ENCODE results near the gene PAK1. TPM values are rescaled to one million over a fixed set of nuclear protein-coding genes. Genes with fewer than 3 reads are reported as not detected.

Gene PAK1
- total RNA-seq, 1 experiment from 2014 or later: 60.1 TPM

DNA sequence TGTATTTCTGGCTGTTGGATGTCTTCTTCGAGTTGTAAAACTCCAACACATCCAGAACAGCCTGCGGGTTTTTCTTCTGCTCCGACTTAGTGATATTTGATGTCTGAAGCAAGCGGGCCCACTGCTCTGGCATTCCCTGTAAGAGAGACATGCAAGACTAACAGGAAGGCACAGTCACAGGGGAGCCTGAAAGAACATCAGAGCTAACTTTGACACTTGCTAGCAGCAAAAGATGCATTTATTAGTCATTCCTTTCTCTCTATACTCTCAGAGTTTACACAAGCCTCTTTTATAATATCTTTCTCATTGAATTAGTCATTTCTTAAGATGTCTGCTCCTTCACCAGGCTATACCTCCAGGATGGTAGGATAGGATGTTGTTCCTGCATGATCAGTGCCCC is 94.6 kb downstream of the PAK1 start:
- H3K4me1 ChIP-seq (ENCODE audit: low read length): no peaks in the 10 kb centered on the region
- no peaks in the 10 kb centered on the region for H3K9me2 ChIP-seq (replicated peaks; ENCODE audit: insufficient read depth, low read length)
- H3K9me3 ChIP-seq (ENCODE audit: low read length): no peaks in the 10 kb centered on the region
- no peak overlapping the region for H2AFZ ChIP-seq (ENCODE audit: low read length)
- H4K20me1 ChIP-seq (ENCODE audit: insufficient read depth, low read depth, low read length): no peaks in the 10 kb centered on the region
- DNase-seq: no peak
- no peak overlapping the region for H3K9ac ChIP-seq (ENCODE audit: low read length)
- no peaks in the 10 kb centered on the region for H3K79me2 ChIP-seq (ENCODE audit: low read length)
- no peaks in the 10 kb centered on the region for H3K36me3 ChIP-seq (ENCODE audit: insufficient read depth, low read length)
- no peak overlapping the region for H3K4me2 ChIP-seq (ENCODE audit: low read depth, low read length, poor library complexity, severe bottlenecking)
- H3K27me3 ChIP-seq (ENCODE audit: low read length): no peaks in the 10 kb centered on the region
- no peak overlapping the region for H3K4me3 ChIP-seq (ENCODE audit: low read length)
- no peak overlapping the region for H3K27ac ChIP-seq (ENCODE audit: low read length)

DNA sequence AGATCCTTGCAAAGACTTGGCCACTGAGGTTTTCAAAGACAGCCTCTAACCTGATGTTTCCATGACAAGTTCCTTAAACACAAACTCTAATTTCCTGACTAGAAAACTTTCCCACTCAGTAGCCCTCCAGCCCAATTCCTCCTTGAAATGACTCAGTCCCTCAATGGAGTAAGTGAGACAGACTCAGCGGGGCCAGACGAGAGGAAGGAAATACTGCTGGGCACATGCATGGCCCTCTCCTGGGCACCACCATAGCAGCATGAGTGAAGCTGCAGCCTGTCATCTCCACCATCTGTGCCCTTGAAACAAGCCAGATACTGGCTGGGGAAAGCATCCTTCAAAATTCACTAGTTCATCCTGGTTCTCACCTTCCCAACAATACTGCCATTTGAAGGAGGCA is 96.2 kb downstream of the PAK1 start:
- Histone ChIP-seq H3K9ac (ENCODE audit: low read length) (no peak overlapping the region), H3K27me3 (ENCODE audit: low read length) (no peaks in the 10 kb centered on the region), H3K9me2 (replicated peaks; ENCODE audit: insufficient read depth, low read length) (no peaks in the 10 kb centered on the region), H3K4me1 (ENCODE audit: low read length) (no peaks in the 10 kb centered on the region), H3K79me2 (ENCODE audit: low read length) (no peaks in the 10 kb centered on the region), H2AFZ (ENCODE audit: low read length) (no peak overlapping the region), H3K4me3 (ENCODE audit: low read length) (no peak overlapping the region), H3K4me2 (ENCODE audit: low read depth, low read length, poor library complexity, severe bottlenecking) (no peak overlapping the region), H3K9me3 (ENCODE audit: low read length) (no peaks in the 10 kb centered on the region), H3K36me3 (ENCODE audit: insufficient read depth, low read length) (no peaks in the 10 kb centered on the region), H4K20me1 (ENCODE audit: insufficient read depth, low read depth, low read length) (no peaks in the 10 kb centered on the region), H3K27ac (ENCODE audit: low read length) (no peak overlapping the region)
- DNase-seq: no peak

DNA sequence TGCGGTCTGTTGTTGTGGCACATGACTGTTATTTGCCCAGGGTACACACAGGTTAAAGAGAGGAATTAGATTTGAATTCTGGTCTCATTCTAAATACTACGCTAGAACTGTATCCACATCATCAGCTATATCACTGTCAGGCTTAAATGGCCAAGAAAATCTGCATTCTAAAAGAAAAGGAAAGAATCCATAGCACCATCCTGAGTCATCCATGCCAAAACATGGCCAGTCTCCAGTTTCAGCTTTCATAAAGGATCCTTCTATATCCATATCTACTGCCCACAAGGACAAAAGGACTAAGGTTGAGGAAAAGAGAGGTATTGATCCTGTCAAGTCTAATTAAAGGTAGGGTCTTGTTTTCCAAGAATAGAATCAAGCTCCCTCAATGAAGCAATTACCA is 98.8 kb downstream of the PAK1 start:
- H3K9me3 ChIP-seq (ENCODE audit: low read length): no peaks in the 10 kb centered on the region
- no peaks in the 10 kb centered on the region for H3K36me3 ChIP-seq (ENCODE audit: insufficient read depth, low read length)
- H2AFZ ChIP-seq (ENCODE audit: low read length): no peak overlapping the region
- no peak overlapping the region for H3K9ac ChIP-seq (ENCODE audit: low read length)
- DNase-seq: no peak
- H3K27me3 ChIP-seq (ENCODE audit: low read length): no peaks in the 10 kb centered on the region
- no peaks in the 10 kb centered on the region for H4K20me1 ChIP-seq (ENCODE audit: insufficient read depth, low read depth, low read length)
- H3K4me2 ChIP-seq (ENCODE audit: low read depth, low read length, poor library complexity, severe bottlenecking): no peak overlapping the region
- H3K9me2 ChIP-seq (replicated peaks; ENCODE audit: insufficient read depth, low read length): no peaks in the 10 kb centered on the region
- no peak overlapping the region for H3K4me3 ChIP-seq (ENCODE audit: low read length)
- no peaks in the 10 kb centered on the region for H3K4me1 ChIP-seq (ENCODE audit: low read length)
- no peaks in the 10 kb centered on the region for H3K79me2 ChIP-seq (ENCODE audit: low read length)
- no peak overlapping the region for H3K27ac ChIP-seq (ENCODE audit: low read length)

DNA sequence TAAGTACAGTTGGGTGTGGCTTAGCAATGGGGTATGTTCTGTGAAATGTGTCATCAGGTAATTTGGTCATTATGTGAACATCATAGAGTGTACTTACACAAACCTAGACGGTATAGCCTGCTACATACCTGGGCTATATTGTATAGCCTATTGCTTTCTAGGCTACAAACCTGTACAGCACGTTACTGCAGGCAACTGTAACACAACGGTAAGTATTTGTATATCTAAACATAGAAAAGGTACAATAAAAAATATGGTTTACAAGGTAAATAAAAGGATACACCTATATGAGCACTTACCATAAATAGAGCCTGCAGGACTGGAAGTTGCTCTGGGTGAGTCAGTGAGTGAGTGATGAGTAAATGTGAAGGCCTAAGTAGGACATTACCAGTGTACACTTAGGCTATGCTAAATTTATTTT is 99.3 kb downstream of the PAK1 start:
- H3K9me2 ChIP-seq (replicated peaks; ENCODE audit: insufficient read depth, low read length): no peaks in the 10 kb centered on the region
- H2AFZ ChIP-seq (ENCODE audit: low read length): no peak overlapping the region
- H3K9ac ChIP-seq (ENCODE audit: low read length): no peak overlapping the region
- no peaks in the 10 kb centered on the region for H3K9me3 ChIP-seq (ENCODE audit: low read length)
- no peaks in the 10 kb centered on the region for H3K27me3 ChIP-seq (ENCODE audit: low read length)
- H3K79me2 ChIP-seq (ENCODE audit: low read length): no peaks in the 10 kb centered on the region
- no peak overlapping the region for H3K4me2 ChIP-seq (ENCODE audit: low read depth, low read length, poor library complexity, severe bottlenecking)
- H3K27ac ChIP-seq (ENCODE audit: low read length): no peak overlapping the region
- no peaks in the 10 kb centered on the region for H3K36me3 ChIP-seq (ENCODE audit: insufficient read depth, low read length)
- no peak overlapping the region for H3K4me3 ChIP-seq (ENCODE audit: low read length)
- DNase-seq: no peak
- no peaks in the 10 kb centered on the region for H4K20me1 ChIP-seq (ENCODE audit: insufficient read depth, low read depth, low read length)
- no peaks in the 10 kb centered on the region for H3K4me1 ChIP-seq (ENCODE audit: low read length)

DNA sequence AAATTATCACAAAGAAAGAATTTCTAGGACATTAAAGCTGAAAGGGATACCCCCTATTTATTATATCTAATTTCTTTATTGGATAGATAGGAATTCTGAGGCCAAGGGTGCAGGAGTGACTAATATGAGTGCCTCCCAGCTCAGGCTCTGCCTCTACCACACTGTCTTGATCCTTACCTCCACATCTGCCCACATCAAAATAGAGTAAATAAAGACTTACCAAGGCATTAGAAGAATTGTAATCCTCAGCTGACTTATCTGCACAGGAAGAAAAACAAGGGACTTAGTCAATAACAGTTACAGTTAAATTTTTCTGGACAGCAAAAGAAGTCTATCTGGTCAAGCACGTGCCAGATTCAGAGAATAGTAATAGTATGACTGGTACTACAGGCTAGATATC is 99.8 kb downstream of the PAK1 start:
- Histone ChIP-seq H3K36me3 (ENCODE audit: insufficient read depth, low read length) (no peaks in the 10 kb centered on the region), H3K27ac (ENCODE audit: low read length) (no peak overlapping the region), H3K9ac (ENCODE audit: low read length) (no peak overlapping the region), H3K4me3 (ENCODE audit: low read length) (no peak overlapping the region), H3K4me1 (ENCODE audit: low read length) (no peaks in the 10 kb centered on the region), H3K27me3 (ENCODE audit: low read length) (no peaks in the 10 kb centered on the region), H3K9me3 (ENCODE audit: low read length) (no peaks in the 10 kb centered on the region), H3K9me2 (replicated peaks; ENCODE audit: insufficient read depth, low read length) (no peaks in the 10 kb centered on the region), H2AFZ (ENCODE audit: low read length) (no peak overlapping the region), H3K4me2 (ENCODE audit: low read depth, low read length, poor library complexity, severe bottlenecking) (no peak overlapping the region), H3K79me2 (ENCODE audit: low read length) (no peaks in the 10 kb centered on the region), H4K20me1 (ENCODE audit: insufficient read depth, low read depth, low read length) (no peaks in the 10 kb centered on the region)
- DNase-seq: no peak

DNA sequence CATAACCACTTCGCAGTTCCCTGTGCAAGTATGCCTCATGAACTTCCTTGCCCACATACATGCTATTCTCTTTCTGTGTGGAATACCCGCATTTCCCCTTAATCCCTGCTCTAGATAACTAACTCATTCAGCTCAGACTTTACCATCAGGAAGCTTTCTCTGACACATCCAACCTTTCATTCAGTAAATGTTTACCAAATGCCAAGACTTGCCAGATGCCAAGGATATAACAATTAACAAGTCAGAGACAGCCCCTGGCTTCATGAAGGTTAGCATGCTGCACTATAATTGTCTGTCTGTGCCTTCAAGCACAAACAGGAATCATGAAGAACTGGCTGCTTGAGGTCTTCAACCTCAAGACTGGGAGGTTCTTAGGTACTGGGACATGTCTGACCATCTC is 101.2 kb downstream of the PAK1 start:
- no peak overlapping the region for H2AFZ ChIP-seq (ENCODE audit: low read length)
- H3K9ac ChIP-seq (ENCODE audit: low read length): no peak overlapping the region
- no peak overlapping the region for H3K4me3 ChIP-seq (ENCODE audit: low read length)
- no peak overlapping the region for H3K27ac ChIP-seq (ENCODE audit: low read length)
- H3K27me3 ChIP-seq (ENCODE audit: low read length): no peaks in the 10 kb centered on the region
- H3K9me2 ChIP-seq (replicated peaks; ENCODE audit: insufficient read depth, low read length): no peaks in the 10 kb centered on the region
- no peaks in the 10 kb centered on the region for H3K9me3 ChIP-seq (ENCODE audit: low read length)
- H3K4me1 ChIP-seq (ENCODE audit: low read length): no peaks in the 10 kb centered on the region
- no peaks in the 10 kb centered on the region for H3K79me2 ChIP-seq (ENCODE audit: low read length)
- H4K20me1 ChIP-seq (ENCODE audit: insufficient read depth, low read depth, low read length): no peaks in the 10 kb centered on the region
- H3K36me3 ChIP-seq (ENCODE audit: insufficient read depth, low read length): no peaks in the 10 kb centered on the region
- H3K4me2 ChIP-seq (ENCODE audit: low read depth, low read length, poor library complexity, severe bottlenecking): no peak overlapping the region
- no peak for DNase-seq

DNA sequence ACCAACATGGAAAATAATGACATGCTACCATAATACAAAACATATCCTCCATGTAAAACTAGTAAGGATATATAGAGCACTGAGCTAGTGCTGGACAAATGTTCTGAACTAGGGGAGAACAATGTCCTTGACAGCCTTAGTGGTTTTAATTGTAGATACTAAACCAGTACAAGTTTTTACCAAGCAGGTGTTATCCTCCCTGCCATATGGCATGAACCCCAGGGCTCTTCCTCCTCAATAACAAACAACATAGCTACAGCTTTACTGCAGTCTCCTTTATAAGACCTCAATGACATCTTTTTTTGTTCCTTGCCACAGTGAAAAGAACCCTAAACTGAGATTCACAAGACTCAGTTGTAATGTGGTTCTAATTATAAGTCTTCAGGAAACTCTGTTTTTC is 102.2 kb downstream of the PAK1 start:
- H3K4me2 ChIP-seq (ENCODE audit: low read depth, low read length, poor library complexity, severe bottlenecking): no peak overlapping the region
- no peak overlapping the region for H2AFZ ChIP-seq (ENCODE audit: low read length)
- no peak overlapping the region for H3K27ac ChIP-seq (ENCODE audit: low read length)
- H3K79me2 ChIP-seq (ENCODE audit: low read length): no peaks in the 10 kb centered on the region
- H4K20me1 ChIP-seq (ENCODE audit: insufficient read depth, low read depth, low read length): no peaks in the 10 kb centered on the region
- no peaks in the 10 kb centered on the region for H3K9me3 ChIP-seq (ENCODE audit: low read length)
- no peaks in the 10 kb centered on the region for H3K4me1 ChIP-seq (ENCODE audit: low read length)
- no peak overlapping the region for H3K9ac ChIP-seq (ENCODE audit: low read length)
- H3K27me3 ChIP-seq (ENCODE audit: low read length): no peaks in the 10 kb centered on the region
- no peak overlapping the region for H3K4me3 ChIP-seq (ENCODE audit: low read length)
- no peaks in the 10 kb centered on the region for H3K9me2 ChIP-seq (replicated peaks; ENCODE audit: insufficient read depth, low read length)
- no peak for DNase-seq
- no peaks in the 10 kb centered on the region for H3K36me3 ChIP-seq (ENCODE audit: insufficient read depth, low read length)

DNA sequence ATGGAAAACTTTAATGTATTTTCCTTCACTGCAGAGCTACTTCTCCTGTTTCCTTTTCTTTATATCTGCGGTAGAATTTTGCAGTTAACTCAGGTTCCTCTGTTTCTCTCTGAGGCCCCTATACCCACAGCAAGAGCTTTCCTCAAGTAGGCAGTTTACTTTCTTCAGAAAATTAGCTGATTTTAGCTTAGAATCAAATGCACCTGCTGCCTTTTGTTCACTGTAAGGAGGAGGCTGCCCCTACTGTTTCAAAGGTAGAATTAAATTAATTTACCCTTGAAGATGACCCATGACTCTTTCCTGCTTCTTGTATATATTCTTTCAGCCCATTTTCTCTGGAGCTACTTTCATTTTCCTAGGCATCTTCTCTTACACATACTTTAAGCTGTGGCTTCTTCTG is 103.7 kb downstream of the PAK1 start:
- Histone ChIP-seq H3K9me2 (replicated peaks; ENCODE audit: insufficient read depth, low read length) (no peaks in the 10 kb centered on the region), H3K79me2 (ENCODE audit: low read length) (no peaks in the 10 kb centered on the region), H3K4me1 (ENCODE audit: low read length) (no peaks in the 10 kb centered on the region), H3K36me3 (ENCODE audit: insufficient read depth, low read length) (no peaks in the 10 kb centered on the region), H3K4me2 (ENCODE audit: low read depth, low read length, poor library complexity, severe bottlenecking) (no peak overlapping the region), H3K27me3 (ENCODE audit: low read length) (no peaks in the 10 kb centered on the region), H4K20me1 (ENCODE audit: insufficient read depth, low read depth, low read length) (no peaks in the 10 kb centered on the region), H3K4me3 (ENCODE audit: low read length) (no peak overlapping the region), H2AFZ (ENCODE audit: low read length) (no peak overlapping the region), H3K9me3 (ENCODE audit: low read length) (no peaks in the 10 kb centered on the region), H3K27ac (ENCODE audit: low read length) (no peak overlapping the region), H3K9ac (ENCODE audit: low read length) (no peak overlapping the region)
- DNase-seq: no peak

DNA sequence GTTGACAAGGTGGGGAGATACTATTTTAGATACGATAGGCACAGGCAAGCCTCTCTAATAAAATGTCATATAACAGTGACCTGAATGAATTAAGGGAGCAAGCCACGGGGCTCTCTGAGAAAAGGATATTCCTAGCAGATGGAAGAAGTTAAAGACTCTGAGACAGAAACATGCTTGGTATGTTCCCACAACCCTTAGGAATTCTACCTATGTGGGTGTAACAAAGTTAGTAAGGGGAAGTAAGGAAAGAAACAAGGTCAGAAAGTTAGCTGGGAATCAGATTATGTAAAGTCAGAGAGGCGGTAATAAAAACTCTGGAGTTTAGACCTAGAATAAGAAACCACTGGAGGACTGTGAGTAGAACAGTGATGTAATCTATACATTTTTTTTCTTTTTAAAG is 112.7 kb downstream of the PAK1 start:
- Histone ChIP-seq H3K4me3 (ENCODE audit: low read length) (no peak overlapping the region), H3K27ac (ENCODE audit: low read length) (no peak overlapping the region), H4K20me1 (ENCODE audit: insufficient read depth, low read depth, low read length) (no peaks in the 10 kb centered on the region), H3K9me3 (ENCODE audit: low read length) (no peaks in the 10 kb centered on the region), H3K27me3 (ENCODE audit: low read length) (no peaks in the 10 kb centered on the region), H3K4me2 (ENCODE audit: low read depth, low read length, poor library complexity, severe bottlenecking) (no peak overlapping the region), H2AFZ (ENCODE audit: low read length) (no peak overlapping the region), H3K9ac (ENCODE audit: low read length) (no peak overlapping the region), H3K36me3 (ENCODE audit: insufficient read depth, low read length) (no peaks in the 10 kb centered on the region), H3K9me2 (replicated peaks; ENCODE audit: insufficient read depth, low read length) (no peaks in the 10 kb centered on the region), H3K79me2 (ENCODE audit: low read length) (no peaks in the 10 kb centered on the region), H3K4me1 (ENCODE audit: low read length) (no peaks in the 10 kb centered on the region)
- DNase-seq: no peak

Data from Karpas-422 (cell line).